GM12891 (cell line): ENCODE measurements around the gene SBK2.
"Not testable (repeated sequence)": the region's sequence is repeated elsewhere in the genome, so short reads cannot be mapped to it uniquely, and the experiment has no call there.

Source experiments
- DNase-seq: peaks from one replicate; pipeline ENCODE4 v3.0.0; 2011; ENCODE audit warnings: low spot score; ENCODE audit not compliant: insufficient read length
- FAIRE-seq: peaks from 2 replicates; lab custom pipeline; 2011; peaks lifted over from hg19 to GRCh38; lab: Jason Lieb, UNC
- PAX5 ChIP-seq: IDR thresholded peaks from 2 replicates; pipeline ENCODE4 v1.6.1; 2011; ENCODE audit warnings: low read length, moderate library complexity, mild to moderate bottlenecking; ENCODE audit not compliant: insufficient read depth, severe bottlenecking
- POLR2A ChIP-seq: IDR thresholded peaks from 2 replicates; pipeline ENCODE4 v1.6.1; 2011; ENCODE audit warnings: low read depth, low read length, control low read depth
- POLR2AphosphoS5 ChIP-seq: IDR thresholded peaks from 2 replicates; pipeline ENCODE4 v1.6.1; 2011; ENCODE audit warnings: low read depth, low read length, control low read depth
- POU2F2 ChIP-seq: IDR thresholded peaks from 2 replicates; pipeline ENCODE4 v1.6.1; 2011; ENCODE audit warnings: low read depth, mild to moderate bottlenecking, control low read depth, low read length, moderate library complexity
- SPI1 ChIP-seq: IDR thresholded peaks from 2 replicates; pipeline ENCODE4 v1.6.1; 2011; ENCODE audit warnings: low read depth, low read length, control low read depth
- TAF1 ChIP-seq: IDR thresholded peaks from 2 replicates; pipeline ENCODE4 v1.6.1; 2011; ENCODE audit warnings: low read depth, low read length, control low read depth

Gene SBK2

DNA sequence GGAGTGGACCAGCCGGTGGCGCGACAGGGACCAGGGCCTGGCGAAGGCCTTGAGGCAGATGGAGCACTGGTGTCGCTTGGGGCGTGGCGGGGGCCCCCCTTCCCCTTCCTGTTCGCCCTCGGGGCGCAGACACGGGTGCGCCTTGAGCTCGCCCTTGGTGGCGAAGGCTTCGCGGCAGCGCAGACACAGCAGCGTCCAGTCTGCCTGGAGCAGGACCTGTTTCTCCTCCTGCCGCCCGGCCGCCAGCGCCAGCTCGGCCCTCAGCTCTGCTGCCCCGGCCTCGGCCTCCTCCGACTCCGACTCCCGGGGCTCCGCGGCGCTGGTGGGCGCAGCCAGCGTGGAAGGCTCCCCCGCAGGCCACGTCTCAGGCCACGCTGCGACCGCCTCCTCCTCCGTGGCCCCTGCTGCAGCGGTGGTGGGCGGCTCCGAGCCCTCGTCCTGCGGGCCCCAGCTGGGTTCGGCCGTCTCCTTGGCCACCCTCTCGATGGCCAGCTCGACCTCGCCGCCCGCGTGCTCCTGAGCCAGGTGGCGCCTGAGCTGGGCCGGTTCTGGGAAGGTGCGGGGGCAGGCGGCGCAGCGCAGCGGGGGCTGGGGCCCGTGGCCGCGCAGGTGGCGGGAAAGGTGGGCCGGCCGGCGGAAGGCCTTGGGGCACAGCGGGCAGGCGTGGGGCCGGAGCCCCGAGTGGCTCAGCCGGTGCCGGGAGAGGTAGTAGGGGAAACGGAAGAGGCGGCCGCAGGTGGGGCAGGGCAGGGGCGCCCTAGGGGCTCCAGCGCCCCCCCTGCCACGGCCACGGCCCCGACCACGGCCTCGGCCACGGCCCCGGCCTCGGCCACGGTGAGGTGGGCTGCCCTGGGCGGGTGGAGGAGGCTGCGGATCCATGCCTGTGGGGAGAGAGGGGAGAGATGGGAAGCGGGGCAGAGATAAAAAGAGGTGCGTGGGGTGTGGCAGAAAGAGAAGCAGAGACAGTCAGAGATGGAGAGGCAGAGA is 42.1 kb upstream of the SBK2 start:
- FAIRE-seq (no peak), DNase-seq (no peak)
- TF ChIP-seq POU2F2 (no peak), SPI1 (no peak), POLR2A (no peak), TAF1 (no peak), POLR2AphosphoS5 (no peak), PAX5 (no peak)

DNA sequence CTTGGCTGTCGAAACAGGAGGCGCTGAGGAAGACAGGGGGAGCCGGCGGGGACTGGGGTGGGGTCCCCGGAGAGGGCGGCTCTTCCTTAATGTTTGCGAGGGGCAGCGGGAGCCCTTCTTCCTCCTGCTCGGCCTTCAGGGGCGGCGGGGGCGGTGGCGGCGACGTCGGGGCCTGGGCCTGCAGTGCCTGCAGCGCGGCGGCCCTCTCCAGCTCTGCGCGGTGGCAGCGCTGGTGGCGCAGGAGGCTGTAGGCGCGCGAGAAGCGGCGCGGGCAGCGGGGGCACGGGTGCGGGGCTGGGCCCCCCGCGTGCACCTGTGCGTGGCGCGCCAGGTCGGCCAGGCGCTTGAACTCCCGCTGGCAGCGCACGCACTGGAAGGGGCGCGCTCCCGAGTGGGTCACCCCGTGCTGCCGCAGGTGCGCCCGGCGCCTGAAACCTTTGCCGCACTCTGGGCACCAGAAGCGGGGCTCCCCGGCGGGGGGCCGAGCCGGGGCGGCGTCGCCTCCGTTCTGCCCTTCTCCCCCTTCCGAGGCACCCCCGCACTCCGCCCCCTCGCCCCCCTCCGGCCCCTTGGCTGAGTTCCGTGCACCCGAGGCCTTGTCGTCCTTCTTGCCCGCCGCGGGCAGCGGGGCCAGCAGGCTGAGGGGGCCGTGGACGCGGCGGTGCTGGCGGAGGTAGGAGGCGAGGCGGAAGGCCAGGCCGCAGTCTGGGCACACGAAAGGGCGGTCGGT is 41.3 kb upstream of the SBK2 start:
- TF ChIP-seq POU2F2 (no peak), TAF1 (no peak), SPI1 (no peak), PAX5 (no peak), POLR2AphosphoS5 (no peak), POLR2A (no peak)
- no peak for FAIRE-seq
- DNase-seq = no peak

DNA sequence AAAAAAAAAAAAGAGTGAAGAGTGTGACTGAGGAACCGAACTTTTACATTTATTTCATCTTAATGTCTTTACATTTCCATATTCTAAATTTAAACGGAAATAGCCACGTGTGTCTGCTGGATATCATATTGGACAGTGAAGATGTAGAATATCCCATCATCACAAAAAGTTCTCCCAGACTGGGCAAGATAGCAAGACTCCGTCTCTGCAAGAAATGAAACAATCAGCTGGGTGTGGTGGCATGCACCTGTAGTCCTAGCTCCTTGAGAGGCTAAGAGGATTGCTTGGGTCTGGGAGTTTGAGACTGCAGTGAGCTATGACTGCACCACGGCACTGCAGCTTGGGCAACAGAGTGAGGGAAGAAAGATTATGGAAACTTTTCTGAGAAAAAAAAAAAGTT is 39.8 kb upstream of the SBK2 start:
- no peak for FAIRE-seq
- no peak for DNase-seq
- TF ChIP-seq POLR2A (no peak), TAF1 (no peak), SPI1 (no peak), PAX5 (no peak), POU2F2 (no peak), POLR2AphosphoS5 (no peak)

DNA sequence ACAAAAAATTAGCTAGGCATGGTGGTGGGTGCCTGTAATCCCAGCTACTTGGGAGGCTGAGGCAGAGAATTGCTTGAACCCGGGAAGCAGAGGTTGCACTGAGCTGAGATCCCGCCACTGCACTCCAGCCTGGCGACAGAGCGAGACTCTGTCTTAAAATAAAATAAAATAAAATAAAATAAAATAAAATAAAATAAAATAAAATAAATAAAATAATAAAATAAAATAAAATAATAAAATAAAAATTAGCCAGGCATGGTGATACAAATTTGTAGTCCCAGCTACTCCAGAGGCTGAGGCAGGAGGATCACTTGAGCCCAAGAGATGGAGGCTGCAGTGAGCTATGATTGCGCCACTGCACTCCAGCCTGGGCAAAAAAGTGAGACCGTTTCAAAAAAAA is 37.0 kb upstream of the SBK2 start:
- not testable (repeated sequence) for DNase-seq, FAIRE-seq

DNA sequence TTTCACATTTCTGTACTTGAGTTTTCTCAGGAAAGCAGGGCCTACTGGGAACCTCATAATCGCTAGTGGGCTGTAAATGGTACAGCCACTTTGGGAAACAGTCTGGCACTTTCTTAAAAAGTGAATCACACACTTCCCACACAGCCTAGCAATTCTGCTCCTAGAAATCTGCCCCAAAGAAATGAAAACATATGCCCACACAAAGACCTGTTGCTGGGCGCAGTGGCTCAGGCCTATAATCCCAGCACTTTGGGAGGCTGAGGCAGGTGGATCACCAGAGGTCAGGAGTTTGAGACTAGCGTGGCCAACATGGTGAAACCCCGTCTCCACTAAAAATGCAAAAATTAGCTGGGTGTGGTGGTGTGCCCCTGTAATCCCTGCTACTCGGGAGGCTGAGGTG is 32.5 kb upstream of the SBK2 start:
- DNase-seq, FAIRE-seq: not testable (repeated sequence)

DNA sequence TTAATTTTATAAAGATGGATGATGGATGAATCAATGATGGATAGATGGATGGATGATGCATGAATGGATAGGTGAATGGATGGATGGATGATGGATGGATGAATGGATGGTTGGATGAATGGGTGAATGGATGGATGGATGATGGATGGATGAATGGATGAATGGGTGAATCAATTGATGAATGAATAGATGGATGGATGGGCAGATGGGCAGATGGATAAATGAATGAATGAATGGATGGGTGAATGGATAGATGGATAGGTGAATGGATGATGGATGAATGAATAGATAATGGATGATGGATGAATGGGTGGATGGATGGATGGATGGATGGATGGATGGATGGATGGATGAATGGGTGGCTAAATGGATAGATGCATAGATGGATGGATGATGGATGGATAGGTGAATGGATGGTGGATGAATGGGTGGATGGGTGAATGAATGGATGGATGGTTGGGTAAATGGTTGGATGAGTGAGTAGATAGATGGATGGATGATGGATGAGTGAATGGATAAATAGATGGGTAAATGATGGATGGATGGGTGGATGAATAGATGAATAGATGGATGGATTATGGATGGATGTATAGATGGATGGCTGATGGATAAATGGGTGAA is 30.9 kb upstream of the SBK2 start:
- no peak for FAIRE-seq
- TF ChIP-seq TAF1 = no peak
- no peak for TF ChIP-seq POLR2A
- TF ChIP-seq PAX5 = no peak
- no peak for TF ChIP-seq POLR2AphosphoS5
- no peak for TF ChIP-seq POU2F2
- TF ChIP-seq SPI1 = no peak
- no peak for DNase-seq

DNA sequence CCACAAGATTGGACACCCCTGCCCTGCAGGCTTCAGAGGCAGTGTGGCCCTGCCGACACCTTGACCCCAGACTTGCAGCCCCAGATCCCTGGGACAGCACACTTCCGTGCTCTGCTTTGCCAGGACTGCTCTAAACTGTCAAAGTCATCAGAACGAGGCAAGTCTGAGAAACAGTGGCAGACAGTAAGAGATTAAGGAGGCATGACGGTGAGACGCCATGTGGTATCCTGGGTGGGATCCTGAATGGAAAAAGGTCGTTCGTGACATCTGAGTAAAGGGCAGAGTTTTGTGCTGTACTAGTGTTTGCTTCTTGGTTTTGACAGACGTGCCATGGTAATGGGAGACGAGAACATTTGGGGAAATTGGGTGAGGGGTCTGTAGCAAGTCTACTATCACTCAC is 29.9 kb upstream of the SBK2 start:
- DNase-seq (no peak), FAIRE-seq (no peak)
- TF ChIP-seq POU2F2 (no peak), POLR2AphosphoS5 (no peak), SPI1 (no peak), PAX5 (no peak), TAF1 (no peak), POLR2A (no peak)

DNA sequence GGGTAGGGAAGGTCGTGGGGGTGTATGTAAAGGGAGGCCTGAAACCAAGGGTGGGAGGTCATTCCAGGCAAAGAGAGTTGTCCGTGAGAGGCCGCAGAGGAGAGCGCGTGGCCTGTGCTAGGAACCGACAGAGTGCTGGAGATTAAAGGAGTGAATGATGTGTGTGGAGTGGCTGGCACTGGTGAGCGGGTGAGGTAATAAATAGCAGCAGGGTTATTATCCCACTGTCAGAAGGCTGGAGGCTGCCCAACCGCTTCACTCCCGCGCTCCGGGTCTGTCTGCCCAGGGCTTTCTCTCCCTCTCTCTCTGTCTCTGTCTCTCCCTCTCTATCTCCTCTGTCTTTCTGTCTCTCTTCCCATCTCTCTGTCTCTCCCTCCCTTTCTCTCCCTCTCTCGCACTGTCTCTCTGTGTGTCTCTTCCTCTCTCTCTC is 26.3 kb upstream of the SBK2 start:
- TF ChIP-seq TAF1 (no peak), SPI1 (no peak), POLR2AphosphoS5 (no peak), POLR2A (no peak), POU2F2 (no peak), PAX5 (no peak)
- no peak for FAIRE-seq
- no peak for DNase-seq

DNA sequence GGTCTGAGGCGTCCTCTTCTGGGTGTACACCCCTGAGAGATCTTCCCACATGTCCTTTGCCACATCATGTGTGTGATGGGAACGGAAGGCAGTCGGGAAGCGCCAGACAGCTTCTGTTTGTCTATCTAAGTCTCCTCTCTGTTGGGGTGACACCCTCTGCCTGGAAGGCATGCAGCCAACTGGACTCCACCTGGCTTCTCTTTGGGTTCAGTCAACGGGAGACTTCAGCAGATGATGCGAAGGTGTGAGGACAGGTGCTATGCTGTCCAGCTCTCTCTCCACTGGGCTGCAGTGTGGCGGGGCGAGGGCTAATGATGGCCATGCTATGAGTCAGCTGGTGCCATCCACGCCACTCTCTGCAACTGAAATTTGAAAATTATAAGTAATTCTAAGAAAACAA is 22.8 kb upstream of the SBK2 start:
- no peak for DNase-seq
- no peak for FAIRE-seq
- TF ChIP-seq PAX5 = no peak
- no peak for TF ChIP-seq POLR2A
- TF ChIP-seq POLR2AphosphoS5 = no peak
- TF ChIP-seq TAF1 = no peak
- no peak for TF ChIP-seq POU2F2
- no peak for TF ChIP-seq SPI1
